ENCODE measurements around the gene MED13L.

Gene MED13L

GRCh38 chr12:116024769-116025168 lies 252.7 kb downstream of the MED13L start:
- H3K4me3 ChIP-seq (ENCODE audit: low read depth, low read length), result no peak overlapping the region
- TF ChIP-seq, protein P1, sequence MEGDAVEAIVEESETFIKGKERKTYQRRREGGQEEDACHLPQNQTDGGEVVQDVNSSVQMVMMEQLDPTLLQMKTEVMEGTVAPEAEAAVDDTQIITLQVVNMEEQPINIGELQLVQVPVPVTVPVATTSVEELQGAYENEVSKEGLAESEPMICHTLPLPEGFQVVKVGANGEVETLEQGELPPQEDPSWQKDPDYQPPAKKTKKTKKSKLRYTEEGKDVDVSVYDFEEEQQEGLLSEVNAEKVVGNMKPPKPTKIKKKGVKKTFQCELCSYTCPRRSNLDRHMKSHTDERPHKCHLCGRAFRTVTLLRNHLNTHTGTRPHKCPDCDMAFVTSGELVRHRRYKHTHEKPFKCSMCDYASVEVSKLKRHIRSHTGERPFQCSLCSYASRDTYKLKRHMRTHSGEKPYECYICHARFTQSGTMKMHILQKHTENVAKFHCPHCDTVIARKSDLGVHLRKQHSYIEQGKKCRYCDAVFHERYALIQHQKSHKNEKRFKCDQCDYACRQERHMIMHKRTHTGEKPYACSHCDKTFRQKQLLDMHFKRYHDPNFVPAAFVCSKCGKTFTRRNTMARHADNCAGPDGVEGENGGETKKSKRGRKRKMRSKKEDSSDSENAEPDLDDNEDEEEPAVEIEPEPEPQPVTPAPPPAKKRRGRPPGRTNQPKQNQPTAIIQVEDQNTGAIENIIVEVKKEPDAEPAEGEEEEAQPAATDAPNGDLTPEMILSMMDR (IDR thresholded peaks at IDR 0.05; ENCODE audit: borderline replicate concordance, insufficient read depth, low read depth, low read length), result no peak

DNA sequence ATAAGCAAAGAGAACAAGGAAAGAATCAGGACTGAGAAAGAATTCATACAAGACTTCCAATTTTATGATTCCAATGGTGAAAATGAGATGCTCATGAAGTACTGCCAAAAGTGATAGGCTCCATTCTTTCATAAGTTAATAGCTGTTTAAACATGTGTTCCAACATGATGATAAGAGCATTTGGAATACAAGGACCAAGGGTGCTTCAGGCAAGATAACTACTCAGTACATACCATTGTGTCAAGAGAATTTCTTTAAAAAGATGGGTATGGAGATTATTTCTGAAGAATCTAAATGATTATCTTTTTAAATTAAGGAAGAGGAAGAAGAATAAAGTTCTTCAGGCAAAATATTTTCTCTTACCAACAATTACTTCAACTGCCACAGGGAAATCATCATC lies 258.1 kb downstream of the MED13L start:
- no peak overlapping the region for H3K4me3 ChIP-seq (ENCODE audit: low read depth, low read length)
- TF ChIP-seq, protein P1 (IDR thresholded peaks at IDR 0.05; ENCODE audit: borderline replicate concordance, insufficient read depth, low read depth, low read length), result no peak

DNA sequence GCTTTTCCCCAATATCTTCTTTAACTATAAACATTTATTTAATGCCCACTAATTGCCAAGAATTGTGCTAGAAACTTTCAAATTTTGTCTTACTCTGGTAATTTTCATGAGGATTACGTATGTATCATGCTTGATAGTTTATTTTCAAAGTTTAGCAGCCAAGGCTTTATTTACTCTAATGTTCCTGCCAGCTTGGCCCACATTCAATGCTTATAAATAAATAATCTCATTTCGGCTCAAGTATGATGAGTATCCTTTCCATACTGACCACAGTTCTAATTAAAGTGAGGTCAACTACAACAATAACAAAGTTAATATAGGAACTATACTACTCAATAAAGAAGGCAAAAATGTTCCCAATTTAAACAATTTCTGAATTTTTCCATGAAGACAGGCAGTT lies 259.2 kb downstream of the MED13L start:
- H3K4me3 ChIP-seq (ENCODE audit: low read depth, low read length), result no peak overlapping the region
- TF ChIP-seq, protein P1 (IDR thresholded peaks at IDR 0.05; ENCODE audit: borderline replicate concordance, insufficient read depth, low read depth, low read length), result no peak

DNA sequence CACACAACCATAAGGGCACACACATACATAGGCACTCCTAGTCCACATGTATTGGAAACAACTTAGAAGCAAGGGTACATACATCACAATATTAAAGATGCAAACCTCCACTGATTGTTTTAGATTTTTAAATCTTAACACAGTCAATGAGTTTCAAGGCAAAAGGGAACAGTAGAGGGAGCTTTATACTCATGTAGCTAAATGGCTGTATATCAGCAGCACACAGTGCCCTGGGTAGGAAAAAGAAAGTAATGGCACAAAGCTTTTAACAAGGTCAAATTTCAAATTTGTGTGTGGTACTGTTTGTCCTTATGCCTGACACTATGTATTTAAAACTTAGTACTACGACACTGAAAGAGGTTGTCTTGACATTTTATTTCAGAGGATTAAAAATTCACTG lies 262.0 kb downstream of the MED13L start:
- TF ChIP-seq, protein P1 (IDR thresholded peaks at IDR 0.05; ENCODE audit: borderline replicate concordance, insufficient read depth, low read depth, low read length), result peak; percentile 29; the same call in 1 of the 2 replicates
- no peak overlapping the region for H3K4me3 ChIP-seq (ENCODE audit: low read depth, low read length)

DNA sequence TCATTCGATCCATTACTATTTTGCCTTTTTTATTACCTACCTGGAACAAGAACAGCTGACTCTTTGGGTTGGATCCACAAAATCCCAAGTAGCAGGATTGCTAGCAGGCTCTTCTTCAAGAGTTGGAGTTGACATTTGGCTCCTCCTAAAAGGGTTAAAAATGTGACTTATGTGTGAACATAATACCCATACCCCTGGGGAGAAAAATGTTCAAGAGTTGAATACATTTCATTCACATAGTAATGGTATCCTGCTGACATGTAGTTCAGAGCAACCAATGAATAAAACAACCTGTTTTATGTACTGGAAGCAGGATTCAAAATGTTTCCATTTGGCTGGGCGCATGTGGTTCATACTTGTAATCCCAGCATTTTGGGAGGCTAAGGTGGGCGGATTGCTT lies 264.7 kb downstream of the MED13L start:
- TF ChIP-seq, protein P1 (IDR thresholded peaks at IDR 0.05; ENCODE audit: borderline replicate concordance, insufficient read depth, low read depth, low read length), result no peak
- no peak overlapping the region for H3K4me3 ChIP-seq (ENCODE audit: low read depth, low read length)

- H3K4me3 ChIP-seq (ENCODE audit: low read depth, low read length), result no peak overlapping the region
- TF ChIP-seq, protein P1 (IDR thresholded peaks at IDR 0.05; ENCODE audit: borderline replicate concordance, insufficient read depth, low read depth, low read length), result no peak
Measured at GRCh38 chr12:116011217-116011616, 266.3 kb downstream of the MED13L start.

GRCh38 chr12:116010467-116010866 lies 267.0 kb downstream of the MED13L start:
- no peak overlapping the region for H3K4me3 ChIP-seq (ENCODE audit: low read depth, low read length)
- TF ChIP-seq, protein P1 (IDR thresholded peaks at IDR 0.05; ENCODE audit: borderline replicate concordance, insufficient read depth, low read depth, low read length), result no peak
